ENCODE results near the gene PRPF38B.
"Not testable (repeated sequence)": the region's sequence is repeated elsewhere in the genome, so short reads cannot be mapped to it uniquely, and the experiment has no call there.

Gene PRPF38B

GRCh38 chr1:108691942-108692723 lies at the start of gene PRPF38B:
Gene PRPF38B, plus strand, starts transcription at chr1:108692310. Its CDS starts 282 bp downstream, at chr1:108692592.
- DNase-seq (ENCODE audit: low read depth in 2 of 2) = peak; percentile 74 to 79

DNA sequence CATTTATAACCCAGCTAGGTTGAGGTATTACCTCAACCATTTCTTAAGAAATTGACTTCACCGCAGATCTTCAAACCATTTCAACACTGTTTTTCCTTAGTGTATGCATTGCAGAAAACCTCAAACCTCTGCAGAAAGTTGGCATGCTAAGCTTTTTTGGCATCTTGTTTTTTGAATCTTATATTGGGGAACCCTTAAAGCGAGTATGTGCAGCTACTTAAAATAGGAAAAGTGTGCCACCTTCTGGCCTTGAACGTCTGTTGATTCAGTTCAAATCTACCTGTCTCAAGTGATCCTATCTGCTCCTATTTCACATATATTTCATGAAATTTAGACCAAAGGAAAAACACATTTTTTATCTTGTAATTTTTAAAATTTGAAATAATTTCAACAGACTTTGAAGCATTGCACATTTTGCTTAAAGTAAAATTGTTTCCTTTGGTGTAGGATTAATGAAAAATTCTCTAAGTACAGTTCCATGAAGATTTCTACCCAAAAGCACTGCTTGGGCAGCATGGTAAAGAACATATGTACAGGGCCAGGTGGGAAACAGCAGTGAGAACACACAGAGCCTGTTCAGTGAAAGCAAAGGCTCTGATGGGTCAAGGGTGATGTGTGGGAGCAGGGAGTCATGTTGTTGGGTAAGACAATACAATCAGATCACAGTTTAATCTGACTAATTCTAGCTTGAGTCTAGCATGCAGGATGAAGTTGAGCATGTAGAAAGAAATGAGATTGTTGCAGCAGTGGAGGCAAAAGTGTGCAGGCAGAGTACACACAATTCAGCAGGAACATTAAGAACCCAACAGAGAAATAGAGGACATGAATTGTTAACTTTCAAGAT lies 48.4 kb upstream of the PRPF38B start:
- DNase-seq (ENCODE audit: low read depth in 2 of 2) = no peak

- no peak for DNase-seq (ENCODE audit: low read depth in 2 of 2)
Observed at GRCh38 chr1:108644984-108645383, 47.1 kb upstream of the PRPF38B start.

DNA sequence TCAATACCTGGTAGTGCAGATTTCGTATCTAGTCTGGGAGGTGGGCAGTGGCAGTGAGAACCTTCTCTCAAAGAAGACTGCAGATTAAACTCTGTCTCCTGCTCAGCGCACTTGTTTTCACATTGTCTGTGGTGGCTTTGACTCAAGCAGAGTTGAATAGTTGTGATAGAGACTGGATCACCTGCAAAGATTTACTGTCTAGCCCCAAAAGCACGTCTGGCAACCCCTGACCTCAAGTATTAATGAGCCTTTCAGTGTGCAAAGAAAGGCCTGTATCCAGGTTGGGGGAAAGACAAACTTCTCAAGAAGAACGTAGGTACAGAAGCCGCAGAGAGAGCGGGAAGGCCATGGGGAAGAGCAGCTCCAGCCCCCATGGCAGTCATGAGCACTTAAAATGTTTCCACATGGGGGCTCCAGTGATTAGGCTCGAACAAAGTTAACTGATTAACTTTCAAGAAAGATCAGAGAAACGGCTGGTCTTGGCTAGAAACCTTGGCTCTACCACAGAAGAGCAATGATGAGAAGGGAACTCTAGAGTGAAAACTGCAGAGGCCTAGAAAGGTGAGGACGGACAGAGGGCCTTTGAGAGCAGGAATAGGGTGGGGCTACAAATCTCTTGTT lies 46.4 kb upstream of the PRPF38B start:
- no peak for DNase-seq (ENCODE audit: low read depth in 2 of 2)

DNA sequence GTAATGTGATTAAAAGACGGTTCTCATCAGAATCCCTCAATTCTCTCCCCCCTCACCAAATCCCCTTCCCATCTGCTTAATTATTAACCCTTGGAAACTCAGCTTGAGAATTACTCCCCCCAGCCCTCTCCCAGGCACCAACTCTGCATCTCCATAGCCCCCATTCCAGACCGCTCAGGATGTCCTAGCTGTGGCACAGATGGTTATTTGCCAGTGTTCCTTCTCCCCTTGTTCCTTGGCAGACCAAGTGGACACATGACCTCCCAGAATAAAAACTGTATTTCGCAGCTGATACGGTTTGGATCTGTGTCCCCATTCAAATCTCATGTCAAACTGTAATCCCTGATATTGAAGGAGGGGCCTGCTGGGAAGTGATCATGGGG lies 45.9 kb upstream of the PRPF38B start:
- DNase-seq (ENCODE audit: low read depth in 2 of 2) = no peak

DNA sequence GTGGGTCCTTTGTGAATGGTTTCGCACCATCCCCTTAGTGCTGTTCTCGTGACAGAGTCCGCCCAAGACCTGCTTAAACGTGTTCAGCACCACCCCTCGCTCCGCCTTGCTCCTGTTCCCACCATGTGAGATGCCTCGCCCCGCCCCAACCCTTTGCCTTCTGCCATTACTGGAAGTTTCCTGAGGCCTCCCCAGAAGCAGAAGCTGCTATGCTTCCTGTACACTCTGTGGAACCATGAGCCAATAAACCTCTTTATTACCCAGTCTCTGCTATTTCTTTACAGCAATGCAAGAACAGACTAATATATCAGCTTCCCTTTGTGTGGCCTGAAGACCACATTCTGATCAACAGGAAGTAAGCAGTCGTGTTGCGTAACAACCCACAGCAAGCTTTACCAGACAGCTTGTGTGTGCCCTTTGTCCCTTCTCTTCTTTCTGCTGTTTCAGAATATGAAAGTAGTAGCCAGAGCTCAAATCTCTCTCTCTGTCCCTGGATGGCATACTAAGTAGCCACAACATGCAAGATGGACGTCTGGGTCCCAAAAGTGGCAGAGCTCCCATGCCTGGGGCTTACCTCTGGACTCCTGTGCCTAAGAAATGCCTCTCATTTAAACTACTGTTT lies 45.4 kb upstream of the PRPF38B start:
- DNase-seq (ENCODE audit: low read depth in 2 of 2) = peak in 1 of 2 donors; percentile 43

DNA sequence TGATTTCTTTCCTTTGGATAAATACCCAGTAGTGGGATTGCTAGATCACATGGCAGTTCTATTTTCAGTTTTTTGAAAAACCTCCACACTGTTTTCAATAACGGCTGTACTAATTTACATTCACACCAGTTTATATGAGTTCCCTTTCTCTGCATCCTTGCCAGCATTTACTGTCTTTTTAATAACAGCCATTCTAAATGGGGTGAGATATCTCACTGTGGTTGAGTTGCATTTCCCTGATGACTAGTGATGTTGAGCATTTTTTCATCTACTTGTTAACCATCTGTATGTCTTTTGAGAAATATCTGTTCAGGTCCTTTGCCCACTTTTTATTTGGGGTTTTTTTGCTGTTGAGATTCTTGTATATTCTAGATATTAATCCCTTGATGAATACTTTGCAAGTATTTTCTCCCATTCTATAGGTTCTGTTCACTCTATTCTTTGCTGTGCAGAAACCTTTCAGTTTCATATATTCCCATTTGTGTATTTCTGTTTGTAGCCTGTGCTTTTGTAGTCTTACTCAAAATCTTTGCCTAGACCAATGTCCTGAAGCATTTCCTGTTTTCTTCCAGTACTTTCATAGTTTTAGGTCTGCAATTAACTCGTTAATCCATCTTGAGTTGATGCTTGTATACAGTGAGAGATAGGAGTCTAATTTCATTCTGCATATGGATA lies 38.5 kb upstream of the PRPF38B start:
- DNase-seq (ENCODE audit: low read depth in 2 of 2) = no peak

DNA sequence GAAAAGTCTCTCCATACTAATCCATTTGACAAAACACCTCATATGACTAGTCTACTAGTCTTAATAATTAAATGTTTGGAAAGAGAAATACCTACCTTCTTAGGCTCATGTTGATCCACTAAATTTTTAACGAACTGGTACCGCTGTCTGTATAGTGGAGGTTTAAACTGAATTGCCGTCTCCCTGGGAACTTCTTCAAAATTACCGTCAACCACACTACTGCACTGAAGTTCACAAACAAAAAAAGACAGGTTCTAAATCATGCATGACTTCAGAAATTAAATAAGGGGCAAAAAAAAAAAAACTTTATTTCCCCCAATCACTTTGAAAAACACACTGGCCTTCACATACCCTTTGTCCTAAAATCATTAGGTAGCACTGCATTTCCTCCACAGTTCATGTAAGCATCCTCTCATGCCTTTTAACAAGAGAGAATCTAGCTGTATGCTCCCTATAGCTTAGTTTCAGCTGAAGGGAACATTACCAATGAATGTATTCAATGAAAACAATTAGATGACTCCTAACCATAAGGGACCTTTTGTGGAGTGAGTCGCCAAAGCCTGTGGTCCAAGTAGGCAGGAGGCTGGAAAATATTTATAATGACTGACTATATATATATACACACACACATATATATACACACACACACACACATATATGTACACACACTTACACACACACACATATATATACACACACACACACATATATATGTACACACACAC lies 34.6 kb upstream of the PRPF38B start:
- DNase-seq (ENCODE audit: low read depth in 2 of 2) = no peak

DNA sequence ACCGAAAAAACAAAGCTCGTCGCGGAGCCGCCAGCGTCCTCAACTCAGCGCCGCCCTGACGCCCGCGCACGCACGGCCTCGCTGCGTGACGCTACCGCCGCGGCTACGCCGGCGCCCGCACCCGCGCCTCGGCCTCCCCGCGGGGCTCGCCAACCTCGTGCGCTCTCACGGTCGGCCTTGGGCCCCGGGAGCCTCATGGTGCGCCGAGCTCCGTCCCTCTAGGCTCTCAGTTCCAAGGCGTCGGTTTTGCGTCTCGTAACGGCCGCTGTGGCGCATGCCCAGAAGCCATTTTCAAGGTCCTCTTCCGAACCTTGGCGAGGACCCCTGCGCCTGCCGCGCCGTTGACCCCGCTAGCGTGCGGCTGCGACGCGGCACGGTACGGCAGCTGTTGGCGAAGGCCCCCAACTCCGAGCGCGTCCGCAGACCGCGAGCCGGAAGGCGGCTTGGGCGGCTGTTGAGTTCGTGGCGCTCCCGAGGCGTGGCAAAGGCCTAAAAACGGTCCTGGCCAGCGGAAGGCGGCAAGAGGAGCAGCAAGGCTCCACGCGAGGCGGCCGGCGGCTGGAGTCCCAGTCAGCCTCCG lies 31.0 kb upstream of the PRPF38B start, which contains the start of gene HENMT1:
HENMT1 (minus strand) TSS at position 64 of the 580 bp plus-strand sequence. CDS start 1,209 bp downstream, outside the sequence.
- DNase-seq (ENCODE audit: low read depth in 2 of 2) = peak; percentile 36 to 40

DNA sequence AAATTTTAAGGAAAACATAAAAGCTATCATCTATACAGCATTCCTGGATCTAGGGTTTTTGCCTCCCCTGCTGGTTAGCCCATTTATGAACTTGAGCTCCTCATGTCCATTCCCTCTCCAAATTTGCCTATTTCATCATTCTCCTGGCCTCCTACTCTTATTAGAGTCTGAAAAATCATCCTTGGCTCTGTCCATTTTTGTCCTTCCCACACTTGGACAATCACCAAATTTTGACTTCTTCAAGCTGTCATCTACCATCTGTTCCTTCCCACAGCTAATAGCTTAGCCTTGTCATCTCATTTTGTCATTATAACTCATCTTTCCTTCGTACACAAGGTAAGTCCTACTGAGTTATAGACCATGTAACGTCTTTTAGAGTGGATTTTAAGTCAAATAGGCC lies 29.0 kb upstream of the PRPF38B start:
- no peak for DNase-seq (ENCODE audit: low read depth in 2 of 2)

- DNase-seq (ENCODE audit: low read depth in 2 of 2) = no peak
Observed at GRCh38 chr1:108664481-108664880, 27.6 kb upstream of the PRPF38B start.

DNA sequence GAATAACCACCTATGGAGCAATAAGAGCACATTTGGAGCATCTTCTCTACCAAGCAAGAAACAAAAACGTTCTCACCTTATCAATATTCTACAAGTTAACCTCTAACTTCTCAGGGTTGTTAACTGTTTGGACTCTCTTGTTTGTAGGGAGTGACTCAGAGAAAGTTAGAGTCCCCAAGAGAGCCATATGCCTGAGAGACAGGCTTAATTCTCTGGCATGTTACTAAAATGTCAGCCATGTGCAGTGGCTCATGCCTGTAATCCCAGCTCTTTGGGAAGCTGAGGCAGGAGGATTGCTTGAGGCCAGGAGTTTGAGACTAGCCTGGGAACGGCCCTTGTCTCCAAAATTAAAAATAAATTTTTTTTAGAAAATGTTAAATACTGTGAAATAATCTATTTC lies 27.0 kb upstream of the PRPF38B start:
- DNase-seq (ENCODE audit: low read depth in 2 of 2) = no peak

- no peak for DNase-seq (ENCODE audit: low read depth in 2 of 2)
Observed at GRCh38 chr1:108665771-108666170, 26.3 kb upstream of the PRPF38B start.

DNA sequence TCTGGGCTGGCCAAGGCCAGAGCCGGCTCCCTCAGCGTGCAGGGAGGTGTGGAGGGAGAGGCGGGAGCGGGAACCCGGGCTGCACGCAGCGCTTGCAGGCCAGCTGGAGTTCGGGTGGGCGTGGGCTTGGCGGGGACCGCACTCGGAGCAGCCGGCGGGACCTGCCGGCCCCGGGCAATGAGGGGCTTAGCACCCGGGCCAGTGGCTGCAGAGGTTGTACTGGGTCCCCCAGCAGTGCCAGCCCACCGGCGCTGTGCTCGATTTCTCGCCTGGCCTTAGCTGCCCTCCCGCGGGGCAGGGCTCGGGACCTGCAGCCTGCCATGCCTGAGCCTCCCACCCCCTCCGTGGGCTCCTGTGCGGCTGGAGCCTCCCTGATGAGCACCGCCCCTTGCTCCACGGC lies 24.7 kb upstream of the PRPF38B start:
- DNase-seq (ENCODE audit: low read depth in 2 of 2) = not testable (repeated sequence)

DNA sequence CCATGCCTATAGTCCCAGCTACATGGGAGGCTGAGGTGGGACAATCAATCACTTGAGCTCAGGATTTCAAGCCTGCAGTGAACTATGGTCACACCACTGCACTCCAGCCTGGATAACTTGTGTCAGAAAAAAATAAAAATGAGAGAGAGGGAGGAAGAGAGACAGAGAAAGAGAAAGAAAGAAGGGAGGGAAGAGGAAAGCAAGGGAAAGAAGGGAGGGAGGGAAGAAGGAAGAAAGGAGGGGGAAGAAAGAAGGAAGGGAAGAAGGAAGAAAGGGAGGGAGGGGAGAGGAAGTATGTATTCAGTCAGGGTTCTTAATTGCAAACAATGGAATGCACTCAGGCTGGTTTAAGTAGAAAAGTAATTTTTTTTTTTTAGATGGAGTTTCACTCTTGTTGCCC lies 23.3 kb upstream of the PRPF38B start:
- DNase-seq (ENCODE audit: low read depth in 2 of 2) = no peak

DNA sequence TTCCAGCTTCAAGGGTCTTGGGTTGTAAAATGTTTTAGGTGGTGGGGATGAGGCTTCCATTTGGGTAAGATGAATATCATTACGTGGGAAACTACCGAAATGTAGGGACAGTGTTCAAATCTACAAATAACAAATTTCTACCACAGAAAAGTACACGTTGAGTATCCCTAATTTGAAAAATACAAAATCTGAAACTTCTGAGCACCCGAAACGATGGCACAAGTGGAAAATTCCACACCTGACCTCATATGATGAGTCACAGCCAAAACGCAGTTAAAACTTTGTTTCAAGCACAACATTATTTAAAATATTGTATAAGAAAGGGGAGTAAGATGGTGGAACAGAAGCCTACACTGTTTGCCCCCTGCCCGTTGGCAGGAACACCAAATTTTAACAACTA lies 22.4 kb upstream of the PRPF38B start:
- no peak for DNase-seq (ENCODE audit: low read depth in 2 of 2)

DNA sequence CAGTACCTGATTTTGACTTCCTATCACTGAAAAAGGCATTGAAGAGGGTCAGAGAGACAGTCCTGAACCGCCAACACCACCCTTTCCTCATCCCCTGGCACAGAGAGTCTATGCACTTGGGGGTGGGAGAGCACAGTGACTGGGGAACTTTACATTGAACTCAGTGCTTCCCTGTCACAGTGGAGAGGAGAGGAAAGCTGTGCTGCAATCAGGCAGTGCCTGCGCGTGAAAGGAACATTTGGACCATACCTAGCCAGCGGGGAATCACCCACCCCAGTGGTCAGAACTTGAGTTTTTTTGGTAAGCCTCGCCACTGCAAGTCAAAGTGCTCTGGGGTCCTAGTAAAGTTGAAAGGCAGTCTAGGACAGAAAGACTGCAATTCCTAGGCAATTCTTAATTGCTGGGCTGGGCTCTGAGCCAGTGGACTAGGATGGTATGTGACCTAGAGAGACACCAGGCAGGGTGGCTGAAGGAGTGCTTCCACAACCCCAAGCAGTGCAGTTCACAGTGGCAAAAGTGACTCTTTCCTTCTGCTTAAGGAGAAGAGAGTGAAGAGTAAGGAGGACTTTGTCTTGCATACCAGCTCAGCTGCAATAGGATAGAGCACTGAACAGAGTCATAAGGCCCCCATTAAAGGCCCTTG lies 21.9 kb upstream of the PRPF38B start:
- DNase-seq (ENCODE audit: low read depth in 2 of 2) = no peak

GRCh38 chr1:108671143-108671542 lies 21.0 kb upstream of the PRPF38B start:
- DNase-seq (ENCODE audit: low read depth in 2 of 2) = no peak

GRCh38 chr1:108678706-108679105 lies 13.4 kb upstream of the PRPF38B start:
- DNase-seq (ENCODE audit: low read depth in 2 of 2) = no peak

Data from stimulated activated CD4-positive, alpha-beta T cell treated with anti-CD3 and anti-CD28 coated beads, Interleukin-1b, Interleukin-23, amount 100 ng/mL, for 1 hour (primary cell).